Activated B cell treated with CpG ODN at 0.5 μM for 24 hours (primary cell): ENCODE data around the gene RIMBP2. TPM values are rescaled to one million over a fixed set of nuclear protein-coding genes. Genes with fewer than 3 reads are reported as not detected.

ENCODE experiments used
- ATAC-seq: fragments of 200-7000 bp; cut with Tn5 transposase; one replicate; pipeline ENCODE4 v1.10.0; 2021; ENCODE audit warnings: low read depth, mild to moderate bottlenecking, moderate library complexity
- CTCF ChIA-PET: fragments of 350-600 bp; sonication (Branson Sonifier 250); formaldehyde crosslinking; loops from one replicate; lab custom pipeline; 2021; ENCODE audit warnings: antibody characterized with exemption; lab: Charles Lee
- POLR2A ChIA-PET: fragments of 350-600 bp; sonication (Branson Sonifier 250); formaldehyde crosslinking; loops from one replicate; lab custom pipeline; 2021; ENCODE audit warnings: antibody characterized with exemption; lab: Charles Lee
- DNase-seq: peaks from one replicate; pipeline ENCODE4 v3.0.0; 2022
- H3K27ac Mint-ChIP-seq: one replicate; pipeline ENCODE4 v1.8.0; 2020; ENCODE audit warnings: mixed read lengths
- H3K27me3 Mint-ChIP-seq: one replicate; pipeline ENCODE4 v1.8.0; 2021; ENCODE audit warnings: mixed read lengths
- H3K36me3 Mint-ChIP-seq: one replicate; pipeline ENCODE4 v1.8.0; 2021; ENCODE audit warnings: low read depth, mixed read lengths
- H3K4me1 Mint-ChIP-seq: one replicate; pipeline ENCODE4 v1.8.0; 2021; ENCODE audit warnings: mixed read lengths
- H3K4me3 Mint-ChIP-seq: one replicate; pipeline ENCODE4 v1.8.0; 2020; ENCODE audit warnings: mild to moderate bottlenecking, mixed read lengths
- H3K9me3 Mint-ChIP-seq: one replicate; pipeline ENCODE4 v1.8.0; 2020; ENCODE audit warnings: mixed read lengths
- intact Hi-C: fragments of 100-400 bp; cut with micrococcal nuclease; formaldehyde crosslinking; loops from one replicate; pipeline ENCODE4 v1.15.1; 2024
- total RNA-seq: library from RNA; stranded (reverse); gene quantifications from 2 replicates; pipeline ENCODE4 v1.2.3, GENCODE V29; 2022
- TF ChIP-seq, protein P1 (sequence below): fragments of 200-600 bp; IDR thresholded peaks from one replicate; pipeline ENCODE4 v1.8.0; 2022; ENCODE audit warnings: antibody characterized with exemption, mild to moderate bottlenecking

Gene RIMBP2
- total RNA-seq, 1 donor from 2014 or later = not detected

GRCh38 chr12:130447655-130447965 is 268.5 kb downstream of the RIMBP2 start:
- no peak for DNase-seq
- Mint-ChIP-seq H3K4me1 (no peaks in the 10 kb centered on the region), H3K27me3 (no peaks in the 10 kb centered on the region), H3K27ac (no peak overlapping the region), H3K9me3 (no peaks in the 10 kb centered on the region), H3K36me3 (no peaks in the 10 kb centered on the region), H3K4me3 (no peak overlapping the region)
- TF ChIP-seq, protein P1, sequence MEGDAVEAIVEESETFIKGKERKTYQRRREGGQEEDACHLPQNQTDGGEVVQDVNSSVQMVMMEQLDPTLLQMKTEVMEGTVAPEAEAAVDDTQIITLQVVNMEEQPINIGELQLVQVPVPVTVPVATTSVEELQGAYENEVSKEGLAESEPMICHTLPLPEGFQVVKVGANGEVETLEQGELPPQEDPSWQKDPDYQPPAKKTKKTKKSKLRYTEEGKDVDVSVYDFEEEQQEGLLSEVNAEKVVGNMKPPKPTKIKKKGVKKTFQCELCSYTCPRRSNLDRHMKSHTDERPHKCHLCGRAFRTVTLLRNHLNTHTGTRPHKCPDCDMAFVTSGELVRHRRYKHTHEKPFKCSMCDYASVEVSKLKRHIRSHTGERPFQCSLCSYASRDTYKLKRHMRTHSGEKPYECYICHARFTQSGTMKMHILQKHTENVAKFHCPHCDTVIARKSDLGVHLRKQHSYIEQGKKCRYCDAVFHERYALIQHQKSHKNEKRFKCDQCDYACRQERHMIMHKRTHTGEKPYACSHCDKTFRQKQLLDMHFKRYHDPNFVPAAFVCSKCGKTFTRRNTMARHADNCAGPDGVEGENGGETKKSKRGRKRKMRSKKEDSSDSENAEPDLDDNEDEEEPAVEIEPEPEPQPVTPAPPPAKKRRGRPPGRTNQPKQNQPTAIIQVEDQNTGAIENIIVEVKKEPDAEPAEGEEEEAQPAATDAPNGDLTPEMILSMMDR = no peak
- POLR2A ChIA-PET = no interaction called here
- ATAC-seq = no peak
- intact Hi-C loops = no loop called here
- CTCF ChIA-PET = no interaction called here

DNA sequence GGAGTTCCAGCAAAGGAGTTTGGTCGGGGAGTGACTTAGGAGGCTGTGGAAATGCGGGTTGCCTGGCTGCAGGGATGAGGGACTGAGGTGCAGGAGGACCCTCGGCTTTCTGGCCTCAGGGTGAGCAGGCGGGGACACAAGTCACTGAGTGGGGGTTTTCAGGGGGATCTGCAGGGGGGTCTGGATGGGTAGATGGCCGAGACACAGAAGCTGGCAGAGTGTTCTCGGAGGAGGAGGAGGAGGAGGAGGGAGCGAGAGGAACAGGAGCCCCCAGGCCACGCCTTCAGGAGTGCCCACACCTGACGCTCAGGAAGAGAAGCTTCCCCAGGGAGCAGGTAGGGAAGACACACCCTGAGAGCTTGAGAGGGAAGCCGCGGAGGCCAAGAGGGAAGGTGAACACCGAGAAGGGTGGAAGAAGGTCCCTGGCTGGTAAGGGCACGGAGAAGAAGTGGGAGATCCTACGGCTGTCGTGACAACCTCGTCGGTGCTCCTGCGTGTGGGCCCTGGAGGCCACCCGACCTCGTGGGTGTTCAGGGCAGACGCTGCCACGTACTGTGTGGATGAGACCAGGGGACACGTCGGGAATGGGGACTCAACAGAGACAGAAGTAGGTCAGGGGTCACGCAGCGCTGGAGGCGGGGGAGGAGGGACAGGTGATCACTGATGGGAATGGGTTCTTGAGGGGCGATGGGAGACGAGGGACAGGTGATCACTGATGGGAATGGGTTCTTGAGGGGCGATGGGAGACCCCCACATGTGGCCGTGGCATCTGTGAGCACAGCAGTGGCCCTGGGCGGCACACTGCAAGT is 269.0 kb downstream of the RIMBP2 start:
- no peak for ATAC-seq
- TF ChIP-seq, protein P1 = no peak
- intact Hi-C loops = no loop called here

GRCh38 chr12:130444986-130445385 is 271.1 kb downstream of the RIMBP2 start:
- ChIA-PET CTCF (no interaction called here), POLR2A (no interaction called here)
- intact Hi-C loops = no loop called here
- no peak for ATAC-seq
- Mint-ChIP-seq H3K36me3 (no peaks in the 10 kb centered on the region), H3K9me3 (no peaks in the 10 kb centered on the region), H3K27me3 (no peaks in the 10 kb centered on the region), H3K27ac (no peak overlapping the region), H3K4me3 (no peak overlapping the region), H3K4me1 (no peaks in the 10 kb centered on the region)
- no peak for DNase-seq
- TF ChIP-seq, protein P1 = no peak

More for the DNA sequence above, 269.0 kb downstream of the RIMBP2 start:
- Mint-ChIP-seq H3K27me3 (no peaks in the 10 kb centered on the region), H3K27ac (no peak overlapping the region), H3K36me3 (no peaks in the 10 kb centered on the region), H3K4me1 (no peaks in the 10 kb centered on the region), H3K9me3 (no peaks in the 10 kb centered on the region), H3K4me3 (no peak overlapping the region)
- no peak for DNase-seq
- ChIA-PET CTCF (no interaction called here), POLR2A (no interaction called here)

- no peaks in the 10 kb centered on the region for H3K36me3 Mint-ChIP-seq
- intact Hi-C loops = no loop called here
- H3K27ac Mint-ChIP-seq = no peak overlapping the region
- no peaks in the 10 kb centered on the region for H3K27me3 Mint-ChIP-seq
- no peaks in the 10 kb centered on the region for H3K4me1 Mint-ChIP-seq
- no peak overlapping the region for H3K4me3 Mint-ChIP-seq
- DNase-seq (no peak), ATAC-seq (no peak)
- peaks cover 1% of the 10 kb centered on the region for H3K9me3 Mint-ChIP-seq
- TF ChIP-seq, protein P1 = no peak
- CTCF ChIA-PET = no interaction called here
- POLR2A ChIA-PET = no interaction called here
Observed at GRCh38 chr12:130444061-130444460, 272.0 kb downstream of the RIMBP2 start.

- TF ChIP-seq, protein P1 = no peak
- ChIA-PET CTCF (no interaction called here), POLR2A (no interaction called here)
- DNase-seq (no peak), ATAC-seq (no peak)
- intact Hi-C loops = no loop called here
- Mint-ChIP-seq H3K4me3 (no peak overlapping the region), H3K4me1 (no peaks in the 10 kb centered on the region), H3K36me3 (no peaks in the 10 kb centered on the region), H3K27ac (no peak overlapping the region), H3K9me3 (peaks cover 2% of the 10 kb centered on the region), H3K27me3 (no peaks in the 10 kb centered on the region)
Observed at GRCh38 chr12:130441771-130442760, 274.0 kb downstream of the RIMBP2 start.
